ENCODE measurements around the gene CCDC12.
A peak's percentile ranks its signal among the peaks of the same experiment; 100 is the strongest.
"Not testable (repeated sequence)": the region's sequence is repeated elsewhere in the genome, so short reads cannot be mapped to it uniquely, and the experiment has no call there.

The CCDC12 gene

GRCh38 chr3:46978985-46979944 lies 2.7 kb upstream of the CCDC12 start, which contains the start of gene NBEAL2:
Gene NBEAL2 (plus strand): TSS chr3:46979666. CDS start chr3:46979862, 196 bp downstream.
- peak; percentile 92 for DNase-seq (ENCODE audit: low read depth)

DNA sequence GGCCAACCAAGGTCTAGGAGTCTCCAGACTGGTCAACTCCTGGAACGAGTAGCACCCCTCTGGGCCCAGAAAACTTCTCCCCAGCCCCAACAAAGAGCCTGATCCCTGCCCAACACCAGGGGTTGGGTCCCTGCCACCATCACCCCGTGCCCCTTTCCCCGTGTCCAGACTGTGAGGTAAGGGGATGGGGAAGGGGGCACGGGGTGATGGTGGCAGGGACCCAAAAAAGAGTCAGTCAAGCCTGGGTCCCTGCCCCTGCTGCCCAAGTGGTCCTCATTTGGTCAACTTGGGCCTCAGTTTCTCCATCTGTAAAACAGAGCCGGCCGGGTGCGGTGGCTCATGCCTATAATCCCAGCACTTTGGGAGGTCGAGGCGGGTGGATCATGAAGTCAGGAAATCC lies 1.8 kb upstream of the CCDC12 start:
- DNase-seq (ENCODE audit: low read depth) = no peak

DNA sequence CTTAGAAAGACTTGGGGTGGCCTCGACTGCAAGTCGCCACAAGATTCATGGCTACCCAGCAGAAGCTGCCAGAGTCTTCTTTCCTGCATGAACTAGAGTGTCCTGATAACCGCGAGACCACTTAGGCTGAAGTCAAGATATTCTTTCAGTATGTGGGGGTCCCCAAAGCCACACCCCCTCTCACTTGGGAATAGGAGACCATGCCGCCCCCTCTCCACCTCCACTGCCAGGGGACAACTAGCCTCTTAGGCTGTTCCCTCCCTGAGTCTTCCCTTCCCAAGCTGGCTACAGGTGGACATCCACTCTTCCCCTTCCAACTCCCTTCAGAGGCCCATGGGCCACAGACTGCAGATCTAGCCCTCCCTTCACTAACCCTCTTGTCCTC lies 1.3 kb upstream of the CCDC12 start:
- DNase-seq (ENCODE audit: low read depth) = no peak

DNA sequence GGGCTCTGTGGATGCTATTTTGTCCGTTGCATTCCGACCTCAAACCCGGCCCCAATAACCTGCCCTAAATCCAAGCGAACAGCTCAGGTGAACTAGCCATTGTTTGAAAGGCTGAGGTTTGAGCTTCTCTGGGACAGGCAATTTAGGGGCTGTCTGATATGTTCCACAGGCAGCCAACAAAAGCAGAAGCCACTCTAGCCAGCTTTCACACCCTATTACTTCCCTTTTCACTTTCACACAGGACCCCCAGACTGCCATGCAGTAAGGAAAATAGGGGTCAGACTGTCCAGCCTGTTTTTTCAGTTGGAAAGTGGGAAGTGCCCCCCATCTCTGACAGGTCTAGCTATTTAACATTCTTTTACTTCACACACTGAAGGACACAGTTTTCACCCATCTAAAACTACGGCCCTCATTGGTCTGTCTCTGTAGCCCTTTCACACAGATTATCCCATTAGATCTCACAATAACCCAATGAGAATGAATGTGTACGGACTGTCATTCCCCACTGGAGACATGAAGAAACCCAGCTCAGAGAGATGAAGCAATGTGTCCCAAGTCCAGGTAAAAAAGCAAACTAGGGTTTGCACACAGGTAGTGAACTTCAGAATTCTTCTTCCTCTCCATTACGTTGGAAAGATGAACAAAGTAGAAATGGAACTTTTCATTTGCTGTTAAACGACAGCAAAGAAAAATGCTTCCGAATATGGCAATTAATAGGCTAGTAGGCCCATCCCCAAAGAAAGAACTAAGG lies 1.9 kb downstream of the CCDC12 start:
- DNase-seq (ENCODE audit: low read depth) = no peak

DNA sequence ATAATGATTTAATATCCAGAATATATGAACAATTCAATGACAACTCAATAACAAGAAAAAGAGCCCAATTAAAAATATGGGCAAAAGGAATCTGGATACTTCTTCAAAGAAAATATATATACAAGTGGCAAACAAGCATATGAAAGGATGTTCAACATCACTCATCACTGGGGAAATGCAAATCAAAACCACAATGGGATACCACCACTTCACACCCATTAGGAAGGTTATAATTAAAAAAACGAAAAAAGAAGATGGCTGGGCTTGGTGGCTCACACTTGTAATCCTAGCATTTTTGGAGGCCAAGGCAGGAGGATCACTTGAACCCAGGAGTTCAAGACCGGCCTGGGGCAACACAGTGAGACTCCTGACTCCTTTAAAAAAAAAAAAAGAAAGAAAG lies 4.1 kb downstream of the CCDC12 start:
- DNase-seq (ENCODE audit: low read depth) = no peak

DNA sequence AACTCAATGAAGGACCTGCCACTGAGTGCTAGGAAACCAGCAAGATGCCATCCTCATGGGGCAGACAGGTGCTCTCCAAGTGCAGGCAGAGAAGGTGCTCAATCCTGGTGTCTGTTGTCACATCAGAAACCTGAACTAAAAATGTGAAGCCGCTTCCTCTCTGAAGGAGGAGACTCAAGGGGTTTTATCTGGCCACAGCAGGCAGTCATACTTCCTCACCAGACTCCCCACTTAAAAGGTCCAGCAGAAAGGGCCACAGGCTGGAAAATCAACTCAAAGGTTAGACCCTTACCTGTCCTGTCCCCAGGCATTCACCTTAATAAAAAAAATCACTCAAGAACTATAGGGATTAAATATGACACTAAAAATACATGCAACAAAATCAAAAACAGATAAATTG lies 4.8 kb downstream of the CCDC12 start:
- no peak for DNase-seq (ENCODE audit: low read depth)

GRCh38 chr3:46971151-46971550 lies 5.4 kb downstream of the CCDC12 start:
- DNase-seq (ENCODE audit: low read depth) = no peak

- DNase-seq (ENCODE audit: low read depth) = no peak
These were observed 6.0 kb downstream of the CCDC12 start for GRCh38 chr3:46970391-46971091.

DNA sequence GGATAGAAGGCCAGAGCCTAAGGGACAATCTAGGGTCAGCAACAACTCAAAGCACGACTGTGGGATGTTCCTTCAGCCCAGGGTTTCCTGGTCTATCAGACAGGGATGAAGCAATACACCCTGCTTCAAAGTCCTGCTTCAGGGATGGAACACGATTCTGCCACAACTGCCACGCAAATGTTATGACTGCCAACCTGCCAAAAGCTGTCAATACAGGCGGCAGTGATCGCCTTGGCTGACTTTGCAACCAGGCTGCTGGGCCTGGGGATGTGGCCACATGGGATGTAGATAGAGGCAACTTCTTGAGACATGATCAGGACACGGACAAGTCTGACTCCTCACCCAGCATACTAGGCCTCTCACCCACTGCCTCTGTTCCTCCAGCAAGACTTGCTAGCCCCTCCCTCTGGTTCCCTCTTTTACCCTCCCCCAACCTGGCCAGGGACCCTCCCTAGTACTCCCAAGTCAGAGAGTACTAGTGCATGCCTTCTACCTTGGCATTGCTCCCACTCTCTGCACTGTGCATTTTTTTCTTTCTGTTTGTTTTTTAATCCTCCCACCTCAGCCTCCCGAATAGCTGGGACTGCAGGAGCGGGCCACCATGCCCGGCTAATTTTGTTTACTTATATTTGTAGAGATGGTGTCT lies 7.6 kb downstream of the CCDC12 start:
- DNase-seq (ENCODE audit: low read depth) = no peak

DNA sequence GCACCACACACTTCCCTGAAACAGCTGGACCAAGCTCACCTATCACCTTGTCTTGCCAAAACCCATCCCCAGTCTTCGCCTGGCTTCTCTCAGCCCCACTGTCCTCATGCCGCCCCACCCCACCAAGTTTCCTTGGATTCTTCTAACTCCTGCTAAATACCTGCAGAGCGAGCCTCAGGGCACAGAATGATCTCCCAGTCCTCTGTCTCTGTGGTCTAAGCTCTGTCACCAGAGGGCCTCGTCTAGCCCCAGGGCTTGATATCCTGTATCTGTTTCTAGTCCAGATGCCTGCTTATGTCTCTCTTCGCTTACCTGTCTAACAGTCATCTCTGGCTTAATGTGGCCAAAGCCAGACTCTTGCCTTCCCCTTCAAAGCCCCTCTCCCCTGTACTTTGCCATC lies 9.7 kb downstream of the CCDC12 start:
- no peak for DNase-seq (ENCODE audit: low read depth)

DNA sequence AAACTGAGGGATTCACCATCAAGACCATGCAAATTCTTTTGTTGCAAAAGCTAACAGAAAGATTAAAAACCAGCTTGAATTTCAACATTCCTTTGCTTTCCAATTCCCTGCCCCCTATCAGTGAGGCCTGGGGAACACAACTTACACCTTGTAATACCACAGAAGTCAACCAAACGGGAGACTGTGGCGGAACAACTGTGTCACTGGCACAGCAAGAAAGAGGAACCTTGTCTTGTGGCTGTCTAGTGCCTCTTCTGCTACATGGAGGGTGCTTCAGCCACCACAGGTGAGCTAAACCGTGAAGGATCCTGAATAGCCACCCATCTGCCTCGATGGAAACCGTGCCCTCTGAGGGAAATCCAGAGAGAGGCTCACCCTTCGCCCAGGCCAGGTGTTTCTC lies 11.4 kb downstream of the CCDC12 start:
- no peak for DNase-seq (ENCODE audit: low read depth)

- DNase-seq (ENCODE audit: low read depth) = not testable (repeated sequence)
These were observed 12.4 kb downstream of the CCDC12 start for GRCh38 chr3:46964038-46964590.

- no peak for DNase-seq (ENCODE audit: low read depth)
These were observed 13.6 kb downstream of the CCDC12 start for GRCh38 chr3:46962990-46963389.

GRCh38 chr3:46962427-46962826 lies 14.1 kb downstream of the CCDC12 start:
- no peak for DNase-seq (ENCODE audit: low read depth)

DNA sequence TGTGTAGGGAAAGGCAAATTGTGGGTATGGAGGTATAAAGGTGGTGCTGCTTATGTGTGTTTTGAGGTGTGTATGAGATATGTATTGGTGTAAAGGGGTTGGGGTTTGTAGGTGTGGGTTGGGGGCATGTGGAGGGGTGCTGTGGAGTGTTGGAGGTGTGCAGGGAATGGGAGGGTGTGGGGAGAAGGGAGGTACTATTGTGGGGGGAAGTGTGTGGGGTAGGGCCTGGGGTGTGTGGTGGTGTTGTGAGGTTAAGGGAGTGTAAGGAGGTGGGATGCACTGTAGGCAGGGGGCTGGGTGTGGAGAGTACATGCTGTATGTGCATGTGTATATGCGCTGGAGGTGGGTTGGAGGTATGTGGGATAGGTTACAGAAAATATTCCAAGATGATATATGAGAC lies 15.7 kb downstream of the CCDC12 start:
- DNase-seq (ENCODE audit: low read depth) = no peak

- DNase-seq (ENCODE audit: low read depth) = no peak
These were observed 16.4 kb downstream of the CCDC12 start for GRCh38 chr3:46960081-46960701.

DNA sequence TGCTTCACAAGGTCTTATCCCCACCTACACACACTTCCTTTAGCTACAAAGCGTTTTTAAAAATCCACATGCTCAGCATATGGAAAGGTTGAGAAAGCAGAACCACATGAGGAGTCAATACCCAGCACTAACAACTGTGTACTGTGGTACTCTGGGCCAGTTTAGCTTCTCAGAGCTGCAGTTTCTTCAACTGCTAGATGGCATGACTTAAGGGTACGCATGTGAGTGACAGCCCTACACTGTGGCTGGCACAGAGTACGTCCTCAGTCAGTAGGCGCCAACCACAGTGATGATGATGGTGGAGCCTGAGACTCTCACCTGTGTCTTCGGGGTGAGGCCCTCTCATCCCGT lies 17.4 kb downstream of the CCDC12 start:
- peak; percentile 32 for DNase-seq (ENCODE audit: low read depth)

DNA sequence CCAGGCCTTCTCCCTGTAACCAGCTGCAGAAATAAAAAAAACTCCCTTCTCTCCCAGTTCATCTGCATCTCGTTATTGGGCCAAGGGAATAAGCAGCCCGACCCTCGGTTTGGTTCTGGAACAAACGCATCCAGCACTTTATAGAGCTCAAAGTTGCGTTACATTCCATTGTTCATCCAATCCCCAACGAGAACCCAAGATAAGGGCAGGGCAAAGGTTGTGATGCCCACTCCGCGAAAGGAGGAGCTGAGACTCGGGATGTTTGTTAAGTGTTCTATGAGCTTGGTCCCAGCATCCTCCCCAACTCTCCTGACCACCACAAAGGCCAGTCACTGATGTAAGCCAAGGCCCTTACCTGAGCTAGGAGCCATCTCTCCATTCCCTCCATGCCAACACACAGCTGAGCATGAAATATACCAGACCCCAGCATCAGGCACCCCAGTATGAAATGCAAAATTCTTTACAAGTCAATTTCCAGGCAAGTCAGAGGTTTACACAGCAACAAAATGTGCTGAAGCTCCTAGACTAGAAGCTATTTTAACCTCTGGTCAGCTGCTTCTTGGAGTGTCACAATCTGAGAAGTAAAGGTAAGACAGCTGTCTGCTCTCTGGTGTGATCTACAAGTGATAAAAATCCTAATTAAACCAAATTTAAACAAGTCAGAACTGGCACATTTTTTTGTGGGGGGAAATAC lies 17.9 kb downstream of the CCDC12 start:
- no peak for DNase-seq (ENCODE audit: low read depth)

GRCh38 chr3:46957092-46957820 lies 19.3 kb downstream of the CCDC12 start:
- no peak for DNase-seq (ENCODE audit: low read depth)

- DNase-seq (ENCODE audit: low read depth) = no peak
These were observed 20.7 kb downstream of the CCDC12 start for GRCh38 chr3:46955801-46956259.
